Hepatocyte (in vitro differentiated cells): ENCODE results near the gene CAPN15. TPM values are rescaled to one million over a fixed set of nuclear protein-coding genes. Genes with fewer than 3 reads are reported as not detected.
"Not testable (repeated sequence)": the region's sequence is repeated elsewhere in the genome, so short reads cannot be mapped to it uniquely, and the experiment has no call there.

ENCODE experiments used
- DNase-seq: peaks from one replicate; pipeline ENCODE4 v3.0.0-alpha.2; 2016; ENCODE audit warnings: low spot score
- H2AFZ ChIP-seq: fragments of 200-600 bp; sonication (generic); 2 replicates; pipeline ENCODE4 v1.6.0; 2016; ENCODE audit warnings: antibody characterized with exemption, mild to moderate bottlenecking
- H3K27ac ChIP-seq: fragments of 200-600 bp; sonication (generic); 2 replicates; pipeline ENCODE4 v1.5.1; 2016; ENCODE audit warnings: mild to moderate bottlenecking
- H3K27me3 ChIP-seq: fragments of 200-600 bp; sonication (generic); 2 replicates; pipeline ENCODE4 v1.6.1; 2016
- H3K36me3 ChIP-seq: fragments of 200-600 bp; sonication (generic); replicated peaks from 2 replicates; pipeline ENCODE4 v1.5.1; 2016; ENCODE audit warnings: low read depth; ENCODE audit not compliant: insufficient read depth
- H3K4me1 ChIP-seq: fragments of 200-600 bp; sonication (generic); 2 replicates; pipeline ENCODE4 v1.5.1; 2016; ENCODE audit warnings: mild to moderate bottlenecking, moderate library complexity; ENCODE audit not compliant: insufficient read depth
- H3K4me2 ChIP-seq: fragments of 200-600 bp; sonication (generic); 2 replicates; pipeline ENCODE4 v1.6.0; 2016
- H3K4me3 ChIP-seq: fragments of 200-600 bp; sonication (generic); 2 replicates; pipeline ENCODE4 v1.5.1; 2016; ENCODE audit warnings: mild to moderate bottlenecking
- H3K79me2 ChIP-seq: fragments of 200-600 bp; sonication (generic); 2 replicates; pipeline ENCODE4 v1.6.0; 2017; ENCODE audit warnings: mild to moderate bottlenecking
- H3K9me2 ChIP-seq: fragments of 200-600 bp; sonication (generic); replicated peaks from 2 replicates; pipeline ENCODE4 v1.6.0; 2017; ENCODE audit warnings: mild to moderate bottlenecking; ENCODE audit not compliant: insufficient read depth
- H3K9me3 ChIP-seq: fragments of 200-600 bp; sonication (generic); 2 replicates; pipeline ENCODE4 v1.5.1; 2016; ENCODE audit warnings: low read depth, mild to moderate bottlenecking
- H4K20me1 ChIP-seq: fragments of 200-600 bp; sonication (generic); 2 replicates; pipeline ENCODE4 v1.6.0; 2016; ENCODE audit warnings: mild to moderate bottlenecking; ENCODE audit not compliant: insufficient read depth, poor library complexity, severe bottlenecking
- CTCF ChIP-seq: fragments of 200-600 bp; sonication (generic); IDR thresholded peaks from 2 replicates; pipeline ENCODE4 v1.5.1; 2016; ENCODE audit warnings: antibody characterized with exemption, mild to moderate bottlenecking; ENCODE audit not compliant: poor library complexity
- EZH2 ChIP-seq: fragments of 200-600 bp; sonication (generic); IDR thresholded peaks from 2 replicates; pipeline ENCODE4 v1.6.1; 2016; ENCODE audit warnings: antibody characterized with exemption, mild to moderate bottlenecking, borderline replicate concordance
- EZH2phosphoT487 ChIP-seq: fragments of 200-600 bp; sonication (generic); IDR thresholded peaks from one replicate; pipeline ENCODE4 v1.6.1; 2018; ENCODE audit warnings: antibody characterized with exemption, mild to moderate bottlenecking, low read depth, moderate library complexity; ENCODE audit not compliant: unreplicated experiment, severe bottlenecking
- WGBS: methylation state at CpG from one replicate; pipeline ENCODE4 v1.1.6; 2016; ENCODE audit warnings: low lambda C conversion rate; ENCODE audit errors: missing lambda C conversion rate; 5-methylcytosine and 5-hydroxymethylcytosine counted together
- polyA plus RNA-seq: library from polyadenylated mRNA; unstranded; fragments of >200 nt; fragmentation: Nextera tagmentation; extraction: Ambion mirVana; gene quantifications from 2 replicates; pipeline ENCODE4 v1.2.1, GENCODE V29; 2016
- total RNA-seq: library from RNA; depleted of rRNA; stranded (reverse); fragments of >200 nt; gene quantifications from 2 replicates; pipeline ENCODE4 v1.2.3, GENCODE V29; 2014

CAPN15 gene
- total and polyA plus RNA-seq, 2 experiments from 2014 or later = 41.7 to 42.7 TPM

- no peaks in the 10 kb centered on the region for H3K9me2 ChIP-seq
- 84% methylated on average over 19 of the region's 19 CpGs for WGBS
- TF ChIP-seq CTCF = no peak
- TF ChIP-seq EZH2phosphoT487 = no peak
- no peak for TF ChIP-seq EZH2
Measured at GRCh38 chr16:491220-491919, 36.1 kb upstream of the CAPN15 start.

GRCh38 chr16:492211-492875 lies 35.2 kb upstream of the CAPN15 start:
- H3K36me3 ChIP-seq = no peaks in the 10 kb centered on the region
- H3K9me2 ChIP-seq = no peaks in the 10 kb centered on the region
- DNase-seq = no peak
- WGBS = 92% methylated on average over 18 of the region's 30 CpGs
- TF ChIP-seq EZH2phosphoT487 (no peak), EZH2 (no peak), CTCF (no peak)
- H3K4me2 ChIP-seq = no peak overlapping the region
- no peak overlapping the region for H3K4me3 ChIP-seq
- H3K79me2 ChIP-seq = peaks cover 5% of the 10 kb centered on the region
- H2AFZ ChIP-seq = no peak overlapping the region
- H3K9me3 ChIP-seq = no peaks in the 10 kb centered on the region
- no peaks in the 10 kb centered on the region for H4K20me1 ChIP-seq
- H3K27ac ChIP-seq = no peak overlapping the region
- no peaks in the 10 kb centered on the region for H3K4me1 ChIP-seq
- no peaks in the 10 kb centered on the region for H3K27me3 ChIP-seq

More at GRCh38 chr16:491220-491919, 36.1 kb upstream of the CAPN15 start:
- no peak overlapping the region for H3K4me2 ChIP-seq
- H3K36me3 ChIP-seq = no peaks in the 10 kb centered on the region
- no peaks in the 10 kb centered on the region for H3K4me1 ChIP-seq
- no peak overlapping the region for H3K4me3 ChIP-seq
- H4K20me1 ChIP-seq = no peaks in the 10 kb centered on the region
- H3K27me3 ChIP-seq = no peaks in the 10 kb centered on the region
- H3K79me2 ChIP-seq = peaks cover 5% of the 10 kb centered on the region
- no peak overlapping the region for H3K27ac ChIP-seq
- no peak overlapping the region for H2AFZ ChIP-seq
- H3K9me3 ChIP-seq = no peaks in the 10 kb centered on the region
- DNase-seq = no peak

- H4K20me1 ChIP-seq, H3K9me3 ChIP-seq, H3K4me3 ChIP-seq, H3K27ac ChIP-seq, H3K27me3 ChIP-seq, H3K9me2 ChIP-seq, H2AFZ ChIP-seq, H3K36me3 ChIP-seq, H3K4me1 ChIP-seq, H3K79me2 ChIP-seq, H3K4me2 ChIP-seq, DNase-seq: not testable (repeated sequence)
- 96% methylated on average over 15 of the region's 15 CpGs for WGBS
Measured at GRCh38 chr16:494676-495075, 32.8 kb upstream of the CAPN15 start.

- TF ChIP-seq EZH2phosphoT487 = no peak
- TF ChIP-seq CTCF = peak; percentile 39
- TF ChIP-seq EZH2 = no peak
- H3K27ac ChIP-seq = no peak overlapping the region
- H3K79me2 ChIP-seq = no peaks in the 10 kb centered on the region
- no peaks in the 10 kb centered on the region for H4K20me1 ChIP-seq
- no peaks in the 10 kb centered on the region for H3K36me3 ChIP-seq
- no peak overlapping the region for H2AFZ ChIP-seq
- H3K9me2 ChIP-seq = no peaks in the 10 kb centered on the region
- no peaks in the 10 kb centered on the region for H3K27me3 ChIP-seq
- H3K9me3 ChIP-seq = no peaks in the 10 kb centered on the region
- WGBS = 86% methylated on average over 10 of the region's 11 CpGs
- H3K4me3 ChIP-seq = no peak overlapping the region
- no peaks in the 10 kb centered on the region for H3K4me1 ChIP-seq
- no peak overlapping the region for H3K4me2 ChIP-seq
- DNase-seq = peak; percentile 54
Measured at GRCh38 chr16:495127-495748, 32.3 kb upstream of the CAPN15 start.
